AG20443 (cell line): ENCODE measurements around the gene SLC34A3.
A peak's percentile ranks its signal among the peaks of the same experiment; 100 is the strongest.
"Not testable (repeated sequence)": the region's sequence is repeated elsewhere in the genome, so short reads cannot be mapped to it uniquely, and the experiment has no call there.

ENCODE experiments used
- DNase-seq: peaks from one replicate; pipeline ENCODE4 v3.0.0; 2012; ENCODE audit warnings: low spot score, mixed read lengths

The SLC34A3 gene

DNA sequence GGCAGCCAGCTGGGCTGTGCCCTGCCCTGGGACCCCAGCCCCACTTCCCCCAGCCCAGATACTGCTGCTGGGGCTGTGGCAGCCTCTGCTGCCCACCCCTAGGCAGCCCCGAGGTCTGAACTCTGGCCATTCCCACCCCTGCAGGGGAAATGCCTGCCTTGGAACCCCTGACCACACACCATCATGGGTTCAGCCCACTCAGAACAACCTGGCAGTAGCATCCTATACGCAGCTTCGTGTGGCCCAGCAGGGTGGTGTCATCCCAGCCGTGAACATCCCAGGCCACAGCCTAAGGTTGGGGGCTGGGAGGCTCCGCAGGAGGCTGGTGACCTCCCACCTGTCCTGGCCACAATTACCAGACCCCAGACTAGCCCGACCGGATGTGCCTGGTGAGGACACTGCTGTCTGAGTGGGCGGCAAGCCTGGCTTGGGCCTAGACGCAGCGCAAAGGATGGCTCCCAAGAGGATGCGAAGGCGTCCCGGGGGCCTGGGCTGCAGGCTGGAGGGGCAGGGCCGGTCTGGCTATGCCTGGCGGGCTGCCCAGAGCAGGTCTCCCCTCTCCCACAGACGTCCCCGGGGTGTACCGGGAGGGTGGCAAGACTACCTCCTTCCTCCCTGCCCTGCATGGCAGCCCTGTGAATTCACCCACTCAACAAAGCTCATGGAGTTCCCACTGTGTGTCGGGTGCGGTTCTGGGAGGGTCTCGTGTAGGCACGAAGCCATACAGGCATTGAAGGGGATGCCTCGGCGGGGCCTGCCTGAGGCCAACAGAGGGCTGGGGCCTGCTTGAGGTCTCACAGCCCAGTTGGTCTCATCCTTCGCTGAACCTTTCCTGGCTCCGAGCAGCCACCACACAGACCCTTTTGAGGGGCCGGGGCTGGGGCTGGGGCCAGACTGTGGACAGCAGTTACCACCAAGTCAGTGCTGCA lies 1.5 kb upstream of the SLC34A3 start:
- DNase-seq = no peak

DNA sequence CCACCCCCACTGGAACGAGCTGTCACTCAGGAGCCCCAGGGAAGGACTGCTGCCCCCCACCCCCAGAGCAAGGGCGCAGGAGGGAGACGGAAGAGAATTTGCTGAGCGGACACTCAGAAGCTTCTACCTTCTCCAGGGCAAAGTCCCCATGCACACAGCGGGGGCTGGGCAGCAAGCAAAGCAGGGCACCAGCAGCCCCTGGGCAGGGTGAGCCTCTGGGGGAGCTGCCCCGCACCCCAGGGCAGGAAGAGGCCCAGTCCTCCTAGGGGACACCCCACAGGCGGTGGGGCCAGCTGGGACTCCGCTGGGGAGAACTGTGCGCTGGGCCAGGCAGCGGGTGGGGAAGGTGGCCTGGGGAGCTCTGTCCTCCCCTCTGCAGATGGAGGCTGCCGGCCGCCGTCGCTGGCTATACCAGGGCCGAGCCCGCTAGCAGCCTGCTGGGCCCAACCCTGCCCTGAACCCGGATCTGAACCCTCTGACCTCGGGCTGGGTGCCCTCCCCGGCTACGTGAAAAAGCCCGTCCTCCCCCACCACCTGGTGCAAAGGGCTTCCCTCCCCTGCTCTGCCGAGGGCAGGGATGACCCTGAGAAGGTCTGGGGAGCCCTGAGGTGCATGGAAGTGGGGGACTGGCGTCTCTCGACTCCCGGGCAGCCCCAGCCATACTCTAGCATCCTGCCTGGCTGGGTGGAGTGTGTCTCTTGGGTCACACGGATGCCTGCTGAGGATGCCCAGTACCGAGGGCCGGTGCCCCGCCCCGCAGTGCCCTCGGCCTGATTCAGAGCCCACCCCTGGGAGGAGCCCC lies 597 bp upstream of the SLC34A3 start:
- DNase-seq = no peak

DNA sequence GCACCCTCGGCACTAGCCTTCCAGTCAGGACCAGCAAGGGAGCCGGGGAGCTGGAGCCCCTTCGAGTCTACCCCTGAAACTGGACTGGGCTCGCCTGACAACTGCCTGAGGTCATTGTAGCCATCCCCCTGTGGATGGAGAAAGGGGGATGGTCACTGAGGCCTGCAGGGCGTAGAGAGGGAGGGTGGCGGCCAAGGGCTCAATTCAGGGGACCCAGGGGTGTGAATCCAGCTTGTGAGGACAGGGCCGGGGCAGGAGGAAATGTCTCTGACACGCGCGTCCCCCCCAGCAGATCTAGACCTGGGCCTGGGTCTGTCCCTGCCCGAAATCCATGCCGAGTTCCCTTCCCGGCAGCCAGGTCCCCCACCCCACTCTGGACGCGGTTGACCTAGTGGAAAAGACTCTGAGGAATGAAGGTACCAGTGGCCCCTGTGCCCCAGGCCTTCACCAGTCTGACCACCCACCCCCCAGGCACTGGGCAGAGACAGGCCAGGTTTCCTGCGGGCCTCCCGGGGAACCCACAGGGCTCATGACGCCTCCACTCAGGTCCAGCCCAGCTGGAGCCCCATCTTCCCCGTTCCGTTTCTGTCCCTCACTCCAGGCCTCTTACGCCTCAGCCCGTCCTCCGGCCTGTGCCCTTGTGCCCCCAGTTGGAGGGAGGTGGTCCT lies 805 bp downstream of the SLC34A3 start:
- no peak for DNase-seq

DNA sequence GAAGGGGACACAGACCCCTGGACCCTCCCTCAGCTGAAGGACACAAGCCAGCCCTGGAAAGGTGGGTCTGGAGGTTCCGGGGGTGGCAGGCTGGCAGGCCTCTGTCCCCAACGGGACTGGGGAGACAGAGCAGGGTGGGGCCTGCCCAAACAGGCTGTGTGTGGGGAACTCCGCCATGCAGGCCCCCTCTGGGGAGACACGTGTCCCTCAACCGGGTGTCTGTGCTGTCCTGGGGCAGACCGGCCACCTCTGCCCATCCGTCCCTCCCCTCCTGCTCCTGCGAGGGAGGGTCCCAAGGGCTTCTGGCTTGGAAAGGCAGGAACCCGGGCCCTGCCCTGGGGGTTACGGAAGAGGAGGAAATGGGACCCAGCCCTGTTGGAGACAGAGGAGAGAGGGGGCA lies 1.4 kb downstream of the SLC34A3 start:
- no peak for DNase-seq

DNA sequence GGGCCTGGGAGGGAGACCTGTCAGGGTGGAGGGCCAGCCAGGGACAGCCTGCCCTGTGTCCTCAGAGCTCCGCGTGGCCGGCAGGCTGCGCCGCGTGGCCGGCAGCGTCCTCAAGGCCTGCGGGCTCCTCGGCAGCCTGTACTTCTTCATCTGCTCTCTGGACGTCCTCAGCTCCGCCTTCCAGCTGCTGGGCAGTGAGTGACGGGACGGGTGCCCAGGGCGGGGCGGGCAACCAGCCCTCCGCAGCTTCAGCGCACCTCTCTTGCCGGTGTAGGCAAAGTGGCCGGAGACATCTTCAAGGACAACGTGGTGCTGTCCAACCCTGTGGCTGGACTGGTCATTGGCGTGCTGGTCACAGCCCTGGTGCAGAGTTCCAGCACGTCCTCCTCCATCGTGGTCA lies 1.8 kb downstream of the SLC34A3 start:
- DNase-seq = no peak

DNA sequence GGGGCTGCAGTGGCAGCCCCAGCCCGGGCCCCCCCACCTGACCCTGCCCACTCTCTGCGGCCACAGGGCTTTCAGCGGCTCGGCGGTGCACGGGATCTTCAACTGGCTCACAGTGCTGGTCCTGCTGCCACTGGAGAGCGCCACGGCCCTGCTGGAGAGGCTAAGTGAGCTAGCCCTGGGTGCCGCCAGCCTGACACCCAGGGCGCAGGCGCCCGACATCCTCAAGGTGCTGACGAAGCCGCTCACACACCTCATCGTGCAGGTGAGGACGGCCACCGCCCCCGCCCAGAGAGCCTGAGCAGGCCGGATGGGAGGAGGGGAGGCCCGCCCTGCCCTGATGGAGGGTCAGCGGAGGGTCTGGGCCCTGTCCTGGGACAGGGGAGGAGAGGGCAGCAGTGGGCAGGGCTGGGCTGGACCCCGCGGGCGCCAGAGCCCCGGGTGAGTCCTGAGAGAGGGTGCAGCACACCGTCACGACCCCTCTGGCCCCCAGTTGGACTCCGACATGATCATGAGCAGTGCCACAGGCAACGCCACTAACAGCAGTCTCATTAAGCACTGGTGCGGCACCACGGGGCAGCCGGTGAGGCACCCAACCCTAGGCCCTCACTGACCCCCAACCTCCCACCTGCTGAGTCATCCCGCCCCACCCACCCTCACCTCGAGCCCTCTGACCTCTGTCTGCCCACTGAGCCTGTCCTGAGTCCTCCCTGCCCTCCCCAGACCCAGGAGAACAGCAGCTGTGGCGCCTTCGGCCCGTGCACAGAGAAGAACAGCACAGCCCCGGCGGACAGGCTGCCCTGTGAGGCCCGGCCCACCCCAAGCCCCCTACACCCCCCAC lies 2.7 kb downstream of the SLC34A3 start:
- no peak for DNase-seq

DNA sequence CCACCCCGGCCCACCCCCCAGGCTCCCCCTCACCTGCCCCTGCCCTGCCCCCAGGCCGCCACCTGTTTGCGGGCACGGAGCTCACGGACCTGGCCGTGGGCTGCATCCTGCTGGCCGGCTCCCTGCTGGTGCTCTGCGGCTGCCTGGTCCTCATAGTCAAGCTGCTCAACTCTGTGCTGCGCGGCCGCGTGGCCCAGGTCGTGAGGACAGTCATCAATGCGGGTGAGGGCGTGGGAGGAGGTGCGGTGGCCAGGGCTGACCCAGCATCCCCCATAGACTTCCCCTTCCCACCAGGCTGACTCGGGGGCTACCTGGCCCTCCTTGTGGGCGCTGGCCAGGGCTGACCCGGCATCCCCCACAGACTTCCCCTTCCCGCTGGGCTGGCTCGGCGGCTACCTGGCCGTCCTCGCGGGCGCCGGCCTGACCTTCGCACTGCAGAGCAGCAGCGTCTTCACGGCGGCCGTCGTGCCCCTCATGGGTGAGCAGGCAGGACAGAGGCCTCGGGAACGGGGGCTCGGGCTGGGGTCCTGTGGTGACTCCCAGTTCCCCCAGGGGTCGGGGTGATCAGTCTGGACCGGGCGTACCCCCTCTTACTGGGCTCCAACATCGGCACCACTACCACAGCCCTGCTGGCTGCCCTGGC lies 3.5 kb downstream of the SLC34A3 start:
- no peak for DNase-seq

DNA sequence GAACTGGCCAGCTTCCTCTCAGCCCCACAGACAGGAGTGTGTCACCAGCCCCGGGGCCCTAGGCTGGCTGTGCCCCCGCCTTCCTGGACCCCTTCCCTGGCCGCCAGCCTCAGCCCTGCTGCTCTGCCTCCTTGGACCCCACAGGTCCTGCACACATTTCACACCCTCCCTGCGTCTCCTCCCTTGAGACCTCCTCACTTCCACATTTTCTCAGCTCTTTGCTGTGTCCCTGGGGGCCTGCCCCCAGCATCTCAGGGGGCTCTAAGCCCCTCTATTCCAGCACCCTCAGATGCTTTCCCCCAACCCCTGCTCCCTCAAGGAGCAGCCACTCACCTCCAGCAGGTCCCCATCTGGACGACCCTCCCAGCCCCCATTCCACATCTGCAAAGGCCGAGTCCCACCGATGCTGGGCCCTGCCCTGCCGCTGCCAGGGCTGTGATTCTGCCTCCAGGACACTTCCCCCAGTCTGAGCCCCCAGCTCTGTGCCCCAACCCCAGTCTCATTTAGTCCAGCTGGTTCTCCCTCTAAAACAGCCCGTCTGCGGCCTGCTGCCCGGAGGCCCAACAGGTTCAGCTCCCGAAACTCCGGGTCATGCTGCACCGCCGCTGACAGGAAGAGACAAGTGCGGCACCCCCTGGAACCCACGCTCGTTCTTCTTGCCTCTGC lies 4.2 kb downstream of the SLC34A3 start:
- DNase-seq = no peak

DNA sequence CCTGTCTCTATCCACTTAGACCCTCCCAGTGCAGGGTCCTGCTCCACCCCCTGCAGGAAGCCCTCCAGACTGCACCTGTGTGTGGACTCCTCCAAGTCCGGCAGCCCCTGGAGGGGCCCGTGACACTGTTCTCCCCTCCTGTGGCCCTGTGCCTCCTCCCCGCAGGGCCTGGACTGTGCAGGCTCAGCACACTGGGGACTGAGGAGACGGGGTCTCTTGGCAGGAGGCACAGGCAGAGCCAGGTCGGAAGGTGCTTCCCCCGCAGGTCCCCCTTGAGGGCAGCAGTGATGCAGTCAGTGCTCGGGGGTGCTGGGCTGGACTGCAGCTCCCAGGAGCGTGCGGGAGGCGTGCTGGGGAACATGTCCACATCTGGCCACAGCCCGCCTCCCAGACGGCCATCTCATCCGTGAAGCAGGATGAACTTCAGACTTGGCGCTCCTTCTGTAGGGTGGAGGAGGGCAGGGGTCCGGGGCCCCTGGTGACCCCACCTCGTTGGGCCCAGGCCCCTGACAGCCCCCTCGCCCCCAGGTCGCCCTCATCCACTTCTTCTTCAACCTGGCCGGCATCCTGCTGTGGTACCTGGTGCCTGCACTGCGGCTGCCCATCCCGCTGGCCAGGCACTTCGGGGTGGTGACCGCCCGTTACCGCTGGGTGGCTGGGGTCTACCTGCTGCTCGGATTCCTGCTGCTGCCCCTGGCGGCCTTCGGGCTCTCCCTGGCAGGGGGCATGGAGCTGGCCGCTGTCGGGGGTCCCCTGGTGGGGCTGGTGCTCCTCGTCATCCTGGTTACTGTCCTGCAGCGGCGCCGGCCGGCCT lies 4.9 kb downstream of the SLC34A3 start:
- DNase-seq = no peak

DNA sequence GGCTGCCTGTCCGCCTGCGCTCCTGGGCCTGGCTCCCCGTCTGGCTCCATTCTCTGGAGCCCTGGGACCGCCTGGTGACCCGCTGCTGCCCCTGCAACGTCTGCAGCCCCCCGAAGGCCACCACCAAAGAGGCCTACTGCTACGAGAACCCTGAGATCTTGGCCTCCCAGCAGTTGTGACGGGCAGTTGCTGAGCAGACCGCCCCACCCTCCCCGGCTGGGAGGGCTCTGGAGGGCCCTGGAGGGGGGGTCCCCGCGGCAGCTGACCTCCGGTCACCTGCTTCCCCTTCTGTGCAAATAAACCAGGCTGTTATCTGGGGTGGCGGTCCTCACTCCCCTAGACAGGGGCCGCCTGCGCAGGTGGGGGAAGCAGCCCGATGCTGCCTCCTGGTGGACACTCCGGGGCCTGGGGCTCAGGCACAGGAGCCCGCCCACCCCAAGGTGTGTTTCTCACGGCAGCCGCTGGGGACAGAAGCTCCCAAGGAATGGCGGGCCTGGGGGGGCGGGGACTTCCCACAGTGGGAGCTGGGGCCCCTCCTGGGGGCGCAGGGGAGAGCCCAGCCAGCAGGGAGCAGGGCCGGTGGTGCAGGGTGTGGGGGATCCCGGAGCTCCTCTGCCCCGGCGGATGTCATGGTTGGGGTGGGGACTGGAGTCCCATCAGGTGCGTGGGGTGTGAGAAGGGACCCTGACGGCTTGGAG lies 5.7 kb downstream of the SLC34A3 start:
- peak; percentile 93 for DNase-seq

DNA sequence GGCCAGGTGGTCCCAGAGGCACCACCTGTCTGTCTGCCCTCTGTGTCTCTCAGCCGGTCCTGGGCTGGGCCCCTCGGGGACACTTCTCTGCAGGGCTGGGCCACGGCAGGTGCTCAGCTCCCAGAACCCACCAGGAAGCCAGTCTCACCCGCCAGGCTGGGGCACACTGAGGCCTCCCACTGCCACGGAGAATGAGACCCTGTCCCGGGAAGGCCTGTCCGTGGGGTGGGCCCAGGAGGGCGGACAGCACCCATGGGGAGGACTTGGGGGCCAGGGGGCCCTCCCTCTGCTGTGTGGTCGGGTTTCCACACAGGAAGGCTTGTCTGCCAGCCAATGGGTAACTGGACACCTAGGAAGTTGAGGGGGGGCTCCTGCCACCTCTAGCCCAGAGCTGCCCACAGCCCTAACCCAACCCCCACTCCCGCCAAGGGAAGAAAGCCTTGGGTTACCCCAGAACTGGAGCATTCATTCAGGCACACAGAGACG lies 6.3 kb downstream of the SLC34A3 start:
- DNase-seq = no peak

DNA sequence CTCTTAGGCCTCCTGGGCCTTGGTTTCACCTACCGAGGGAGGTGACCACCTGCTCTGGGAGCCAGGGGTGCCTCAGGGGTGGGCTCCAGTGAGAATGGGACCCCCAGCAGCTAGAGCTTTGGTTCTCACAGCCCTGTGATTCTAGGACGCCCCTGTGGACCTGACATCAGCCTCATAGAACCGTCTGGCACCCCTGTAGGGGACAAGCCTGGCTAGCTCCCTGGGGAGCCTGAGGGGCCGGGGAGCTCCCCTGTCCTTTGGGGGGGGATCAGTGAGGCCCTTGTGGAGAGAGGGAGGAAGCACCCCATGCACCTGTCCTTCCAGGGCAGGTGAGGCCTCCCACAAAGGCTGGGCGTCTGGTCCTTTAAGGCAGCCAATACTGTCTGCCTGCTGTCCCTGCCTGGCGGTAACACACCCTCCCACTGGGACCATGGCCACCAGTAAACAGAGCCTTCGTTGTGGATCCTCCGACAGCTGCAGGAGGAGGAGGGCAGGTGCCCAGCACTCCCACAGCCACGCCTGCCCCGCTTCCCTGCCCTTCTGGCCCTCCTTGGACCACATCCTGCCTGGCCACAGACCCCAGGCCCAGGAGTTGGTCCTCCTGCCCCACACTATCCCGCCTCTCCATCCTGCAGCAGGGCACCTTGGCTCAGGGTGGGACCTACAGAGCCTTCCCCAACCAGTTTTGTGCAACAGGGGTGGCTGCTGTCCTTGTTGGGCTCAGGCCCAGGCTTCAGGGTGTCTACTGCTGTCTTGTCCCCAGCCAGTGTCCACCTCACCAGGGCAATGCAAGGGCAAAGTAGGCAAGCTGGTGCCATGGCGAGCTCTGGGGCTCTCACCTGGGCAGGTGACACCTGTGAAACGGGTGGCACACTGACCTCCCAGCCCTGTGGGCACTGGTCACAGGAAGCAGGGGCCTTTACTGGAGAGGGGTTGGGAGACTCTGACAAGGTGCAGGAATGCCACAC lies 7.3 kb downstream of the SLC34A3 start:
- no peak for DNase-seq

DNA sequence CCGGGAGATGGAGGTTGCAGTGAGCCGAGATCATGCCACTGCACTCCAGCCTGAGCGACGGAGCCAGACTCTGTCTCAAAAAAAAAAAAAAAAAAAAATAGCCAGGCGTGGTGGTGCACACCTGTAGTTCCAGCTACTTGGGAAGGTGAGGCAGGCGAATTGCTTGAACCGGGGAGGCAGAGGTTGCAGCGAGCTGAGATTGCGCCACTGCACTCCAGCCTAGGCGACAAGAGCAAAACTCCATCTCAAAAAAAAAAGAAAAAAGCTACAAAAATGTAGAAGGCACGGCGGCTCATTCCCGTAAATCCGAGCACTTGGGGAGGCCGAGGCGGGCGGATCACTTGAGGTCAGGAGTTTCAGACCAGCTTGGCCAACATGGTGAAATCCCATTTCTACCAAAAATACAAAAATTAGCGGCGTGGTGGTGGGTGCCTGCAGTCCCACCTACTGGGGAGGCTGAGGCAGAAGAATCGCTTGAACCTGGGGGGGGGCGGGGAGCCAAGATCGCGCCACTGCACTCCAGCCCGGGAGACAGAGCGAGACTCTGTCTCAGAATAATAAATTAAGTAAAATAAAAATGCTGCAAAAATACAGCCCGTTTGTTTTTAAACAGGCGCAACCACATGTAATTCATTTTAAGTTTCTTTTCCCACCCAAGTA lies 9.0 kb downstream of the SLC34A3 start:
- DNase-seq = not testable (repeated sequence)

DNA sequence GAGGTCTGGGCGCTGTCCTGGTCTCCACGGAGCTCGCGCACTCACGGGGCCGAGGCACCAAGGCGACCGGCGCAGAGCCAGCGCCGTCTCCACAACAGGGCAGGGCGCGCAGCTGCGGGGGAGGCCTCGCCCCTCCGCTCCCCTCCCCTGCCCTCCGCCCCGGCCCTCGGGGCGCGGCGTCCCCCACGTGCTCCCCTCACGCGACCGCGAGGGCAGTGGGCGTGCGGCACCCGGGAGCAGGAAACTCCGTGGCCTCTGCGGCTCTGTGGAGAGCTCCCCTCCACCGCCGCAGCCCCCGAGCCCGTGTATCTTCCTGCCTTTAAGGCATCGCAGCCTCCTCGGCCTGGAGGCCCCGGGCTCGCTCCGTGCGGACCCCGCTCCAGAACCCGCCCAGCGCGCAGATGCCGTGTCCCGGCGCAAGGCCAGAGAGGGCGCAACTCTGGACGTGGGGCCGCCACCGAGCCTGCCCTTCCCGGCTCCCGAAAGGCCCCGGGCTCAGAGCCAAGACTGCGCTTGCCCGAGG lies 9.7 kb downstream of the SLC34A3 start:
- peak; percentile 85 for DNase-seq

DNA sequence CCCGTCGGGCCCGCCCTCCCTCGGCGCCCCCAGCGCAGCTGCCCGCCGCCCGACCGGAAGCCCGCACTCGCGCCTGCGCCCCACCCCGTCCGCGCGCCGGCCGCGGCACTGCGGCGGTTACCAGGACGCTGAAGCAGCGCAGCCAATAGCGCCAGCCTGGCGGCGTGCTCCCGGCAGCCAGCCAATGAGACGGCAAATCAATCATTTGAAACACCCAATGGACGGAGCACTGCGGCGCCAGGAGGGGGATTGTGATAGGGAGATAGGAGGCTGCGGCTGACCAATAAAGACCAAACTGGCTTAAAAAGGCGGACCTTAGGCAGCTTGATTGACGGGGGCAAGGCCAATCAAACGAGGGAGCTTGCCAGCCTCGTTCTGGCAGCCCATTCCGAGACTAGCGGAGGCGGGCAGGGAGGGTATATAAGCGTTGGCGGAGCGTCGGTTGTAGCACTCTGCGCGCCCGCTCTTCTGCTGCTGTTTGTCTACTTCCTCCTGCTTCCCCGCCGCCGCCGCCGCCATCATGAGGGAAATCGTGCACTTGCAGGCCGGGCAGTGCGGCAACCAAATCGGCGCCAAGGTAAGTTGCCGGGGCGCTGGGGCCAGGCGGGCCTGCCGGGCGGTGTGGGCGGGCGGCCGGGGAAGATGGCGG lies 10.3 kb downstream of the SLC34A3 start, which contains the start of gene TUBB4B:
Gene TUBB4B, plus strand, starts transcription at position 447 of the 649 bp plus-strand sequence. Its CDS starts 74 bp downstream, at position 521.
- peak; percentile 98 for DNase-seq
